NT2/D1 (cell line): ENCODE measurements around the gene OS9.

Experiments
- SUZ12 ChIP-seq: IDR thresholded peaks from 2 replicates; pipeline ENCODE4 v1.6.1; 2011; ENCODE audit not compliant: insufficient read length, insufficient read depth; ENCODE audit errors: extremely low read depth
- YY1 ChIP-seq: IDR thresholded peaks from 2 replicates; pipeline ENCODE4 v1.6.1; 2011; ENCODE audit not compliant: insufficient read length, insufficient read depth
- ZNF274 ChIP-seq: IDR thresholded peaks from 2 replicates; pipeline ENCODE4 v1.6.1; 2011; ENCODE audit warnings: mild to moderate bottlenecking, low read depth, low read length

- TF ChIP-seq YY1 (no peak), ZNF274 (no peak), SUZ12 (no peak)
Observed at GRCh38 chr12:57720606-57721595, 27.0 kb downstream of the OS9 start.
